B cell (primary cell): ENCODE data around the gene TCF12. TPM values are rescaled to one million over a fixed set of nuclear protein-coding genes. Genes with fewer than 3 reads are reported as not detected.

Source experiments
- ATAC-seq: fragments of 200-7000 bp; cut with Tn5 transposase; one replicate; pipeline ENCODE4 v1.10.0; 2021; ENCODE audit warnings: low read depth, mild to moderate bottlenecking, moderate number of reproducible peaks, moderate library complexity
- CTCF ChIA-PET: fragments of 350-600 bp; sonication (Branson Sonifier 250); formaldehyde crosslinking; loops from one replicate; lab custom pipeline; 2021; ENCODE audit warnings: antibody characterized with exemption, inconsistent platforms; lab: Charles Lee
- POLR2A ChIA-PET: fragments of 350-600 bp; sonication (Branson Sonifier 250); formaldehyde crosslinking; loops from one replicate; lab custom pipeline; 2021; ENCODE audit warnings: antibody characterized with exemption; lab: Charles Lee
- DNase-seq: peaks from one replicate; pipeline ENCODE4 v3.0.0; 2013
- H2AFZ ChIP-seq: 2 replicates; pipeline ENCODE4 v1.6.1; 2012; ENCODE audit warnings: mild to moderate bottlenecking, low read depth, low read length; ENCODE audit not compliant: insufficient read depth, poor library complexity, severe bottlenecking
- H3K27ac ChIP-seq, 2 donors: 1 replicate in 1 of 2; 2 replicates in 1 of 2; pipeline ENCODE4 v1.5.1; 2012 to 2013; ENCODE audit warnings: low read length in 2 of 2, mild to moderate bottlenecking in 2 of 2, moderate library complexity in 1 of 2
- H3K27me3 ChIP-seq, 4 experiments: fragments of 200-600 bp in 1 of 4; sonication (generic) in 1 of 4; replicated peaks in 1 of 4; 1 replicate in 2 of 4; 2 replicates in 2 of 4; pipeline versions ENCODE4 v1.6.1 to v1.7.0; 2013 to 2016; ENCODE audit warnings: low read length in 3 of 4, mild to moderate bottlenecking in 2 of 4, mixed read lengths in 1 of 4, moderate library complexity in 1 of 4; ENCODE audit not compliant: insufficient read depth in 4 of 4, control insufficient read depth in 3 of 4; ENCODE audit errors: control extremely low read depth in 1 of 4
- H3K36me3 ChIP-seq, 2 experiments: replicated peaks in 1 of 2; 1 replicate in 1 of 2; 2 replicates in 1 of 2; pipeline versions ENCODE4 v1.6.1 to v1.7.1; 2013; ENCODE audit warnings: low read length in 1 of 2; ENCODE audit not compliant: insufficient read depth in 2 of 2, control insufficient read depth in 1 of 2; ENCODE audit errors: control extremely low read depth in 1 of 2, extremely low read depth in 1 of 2
- H3K4me1 ChIP-seq, 2 donors: fragments of 200-600 bp in 1 of 2; sonication (generic) in 1 of 2; 1 replicate in 1 of 2; 2 replicates in 1 of 2; pipeline versions ENCODE4 v1.5.1 to v1.6.1; 2013 to 2017; ENCODE audit warnings: low read length in 2 of 2; ENCODE audit not compliant: control insufficient read depth in 2 of 2, insufficient read depth in 2 of 2
- H3K4me2 ChIP-seq: replicated peaks from 2 replicates; pipeline ENCODE3; 2012; ENCODE audit warnings: mild to moderate bottlenecking, low read depth, low read length; ENCODE audit not compliant: poor library complexity, severe bottlenecking
- H3K4me3 ChIP-seq, 5 experiments: fragments of 200-600 bp in 1 of 5; sonication (generic) in 1 of 5; 1 replicate in 3 of 5; 2 replicates in 2 of 5; pipeline versions ENCODE4 v1.5.1 to v1.7.0; 2011 to 2016; ENCODE audit warnings: low read length in 4 of 5, mild to moderate bottlenecking in 4 of 5, low read depth in 2 of 5, control low read depth in 1 of 5, moderate library complexity in 1 of 5; ENCODE audit not compliant: insufficient read depth in 1 of 5; ENCODE audit errors: control extremely low read depth in 1 of 5, extremely low read depth in 1 of 5
- H3K79me2 ChIP-seq: fragments of 200-600 bp; sonication (generic); one replicate; pipeline ENCODE4 v1.6.0; 2016; ENCODE audit warnings: low read length; ENCODE audit not compliant: control insufficient read depth, insufficient read depth
- H3K9ac ChIP-seq: fragments of 200-600 bp; sonication (generic); 2 replicates; pipeline ENCODE4 v1.6.1; 2017; ENCODE audit warnings: mild to moderate bottlenecking, low read length, moderate library complexity
- H3K9me3 ChIP-seq, 3 donors: one replicate each; pipeline versions ENCODE4 v1.6.1 to v1.7.1; 2013; ENCODE audit warnings: low read length in 2 of 3; ENCODE audit not compliant: control insufficient read depth in 2 of 3, insufficient read depth in 1 of 3; ENCODE audit errors: control extremely low read depth in 1 of 3
- H4K20me1 ChIP-seq: 2 replicates; pipeline ENCODE4 v1.6.0; 2012; ENCODE audit warnings: mild to moderate bottlenecking, low read length; ENCODE audit not compliant: insufficient read depth, control insufficient read depth, poor library complexity, severe bottlenecking
- H3K27ac Mint-ChIP-seq: one replicate; pipeline ENCODE4 v1.8.0; 2021; ENCODE audit warnings: mixed read lengths
- H3K27me3 Mint-ChIP-seq: one replicate; pipeline ENCODE4 v1.8.0; 2021; ENCODE audit warnings: mixed read lengths
- H3K4me1 Mint-ChIP-seq: one replicate; pipeline ENCODE4 v1.8.0; 2021; ENCODE audit warnings: mixed read lengths
- H3K4me3 Mint-ChIP-seq: one replicate; pipeline ENCODE4 v1.8.0; 2021; ENCODE audit warnings: mixed read lengths
- H3K9me3 Mint-ChIP-seq: one replicate; pipeline ENCODE4 v1.8.0; 2022; ENCODE audit warnings: mixed read lengths; ENCODE audit not compliant: insufficient read depth
- CTCF ChIP-seq: fragments of 200-600 bp; IDR thresholded peaks from one replicate; pipeline ENCODE4 v1.8.0; 2022; ENCODE audit warnings: antibody characterized with exemption, mild to moderate bottlenecking
- EZH2 ChIP-seq: IDR thresholded peaks from 2 replicates; pipeline ENCODE4 v1.6.1; 2012; ENCODE audit warnings: borderline replicate concordance, low read depth, mild to moderate bottlenecking, moderate library complexity, low read length; ENCODE audit not compliant: insufficient read depth, poor library complexity, severe bottlenecking
- WGBS: methylation state at CpG from one replicate; pipeline ENCODE4 v1.1.5; 2013; ENCODE audit warnings: missing lambda C conversion rate; ENCODE audit not compliant: insufficient coverage; 5-methylcytosine and 5-hydroxymethylcytosine counted together
- intact Hi-C: fragments of 100-400 bp; cut with micrococcal nuclease; formaldehyde crosslinking; loops from one replicate; pipeline ENCODE4 v1.10.0; 2022
- polyA plus RNA-seq: library from polyadenylated mRNA; depleted of rRNA; stranded (reverse); fragments of >200 nt; gene quantifications from 2 replicates; pipeline ENCODE4 v1.2.3, GENCODE V29; 2012
- total RNA-seq, 2 donors: library from RNA; stranded (reverse); fragments of 120-200 nt in 1 of 2; gene quantifications; 1 replicate in 1 of 2; 2 replicates in 1 of 2; pipeline versions ENCODE4 v1.2.3 to v1.2.4, GENCODE V29; 2013 to 2022

Gene TCF12
- total and polyA plus RNA-seq, 2 donors (not counting 1 experiment from before 2014, with no cell fraction given), result 27.1 to 131 TPM

- H3K4me2 ChIP-seq, result peak overlapping the region; percentile 91
- ChIA-PET POLR2A (interaction anchor here (0.6 to 1.2 kb wide), 3 partner anchors 19 to 388 kb away, joined by 4 to 6 read pairs (median 4); partner anchors contain the start of gene TCF12), CTCF (interaction anchor here (0.6 to 14.9 kb wide), 63 partner anchors 8 to 1057 kb away, joined by 3 to 323 read pairs (median 5); partner anchors contain the start of gene TCF12)
- peaks cover 1 to 44% of the 10 kb centered on the region in 2 experiments for H3K36me3 ChIP-seq
- peak overlapping the region; percentile 87 for H3K27ac Mint-ChIP-seq
- peak overlapping the region; percentile 98 for H3K9ac ChIP-seq
- peaks cover 0 to 10% (median 0%) of the 10 kb centered on the region in 3 donors for H3K9me3 ChIP-seq
- no peaks in the 10 kb centered on the region for H3K9me3 Mint-ChIP-seq
- no peak overlapping the region for H2AFZ ChIP-seq
- ATAC-seq (peak; percentile 73), DNase-seq (peak; percentile 87)
- H3K27me3 Mint-ChIP-seq, result no peaks in the 10 kb centered on the region
- peaks cover 36 to 44% of the 10 kb centered on the region in 2 donors for H3K4me1 ChIP-seq
- intact Hi-C loops, result loop anchor here (1.0 to 10.0 kb wide), 8 partner anchors 92 to 814 kb away; partner anchors contain the start of genes POLR2M and TCF12
- peak overlapping the region; percentile 85 for H3K4me3 Mint-ChIP-seq
- no peak for TF ChIP-seq EZH2
- TF ChIP-seq CTCF, result peak; percentile 95
- peak overlapping the region; percentile 48 to 97 (median 66) for H3K4me3 ChIP-seq
- peaks cover 57% of the 10 kb centered on the region for H3K4me1 Mint-ChIP-seq
- H3K79me2 ChIP-seq, result peaks cover 80% of the 10 kb centered on the region
- 4% methylated on average over 38 of the region's 45 CpGs for WGBS
- peak overlapping the region; percentile 57 to 87 for H3K27ac ChIP-seq
- peaks cover 95% of the 10 kb centered on the region for H4K20me1 ChIP-seq
- no peaks in the 10 kb centered on the region for H3K27me3 ChIP-seq
Observed at GRCh38 chr15:57306161-57306943, 387.9 kb downstream of the TCF12 start.
